SK-MEL-5 (cell line): ENCODE results near the gene MTA3. TPM values are rescaled to one million over a fixed set of nuclear protein-coding genes. Genes with fewer than 3 reads are reported as not detected.
A peak's percentile ranks its signal among the peaks of the same experiment; 100 is the strongest.
"Not testable (repeated sequence)": the region's sequence is repeated elsewhere in the genome, so short reads cannot be mapped to it uniquely, and the experiment has no call there.

Experiments
- DNase-seq: peaks from one replicate; pipeline ENCODE4 v3.0.0-alpha.2; 2016; ENCODE audit warnings: low read depth, low spot score
- in situ Hi-C: cut with HindIII; loops from 2 replicates; pipeline ENCODE4 v1.10.0; 2016; ENCODE audit warnings: low sequenced_read_pairs, high pct_unique_total_duplicates, low pct_unique_long_range_greater_than_20kb
- total RNA-seq: library from RNA; depleted of rRNA; stranded (reverse); fragments of >200 nt; shearing (Covaris generic); gene quantifications from 2 replicates; pipeline ENCODE4 v1.2.3, GENCODE V29; 2014

The MTA3 gene
- total RNA-seq, 1 experiment from 2014 or later, result 38.9 TPM

GRCh38 chr2:42638080-42638784, 69.8 kb downstream of the MTA3 start:
- in situ Hi-C loops, result no loop called here
- DNase-seq, result no peak

DNA sequence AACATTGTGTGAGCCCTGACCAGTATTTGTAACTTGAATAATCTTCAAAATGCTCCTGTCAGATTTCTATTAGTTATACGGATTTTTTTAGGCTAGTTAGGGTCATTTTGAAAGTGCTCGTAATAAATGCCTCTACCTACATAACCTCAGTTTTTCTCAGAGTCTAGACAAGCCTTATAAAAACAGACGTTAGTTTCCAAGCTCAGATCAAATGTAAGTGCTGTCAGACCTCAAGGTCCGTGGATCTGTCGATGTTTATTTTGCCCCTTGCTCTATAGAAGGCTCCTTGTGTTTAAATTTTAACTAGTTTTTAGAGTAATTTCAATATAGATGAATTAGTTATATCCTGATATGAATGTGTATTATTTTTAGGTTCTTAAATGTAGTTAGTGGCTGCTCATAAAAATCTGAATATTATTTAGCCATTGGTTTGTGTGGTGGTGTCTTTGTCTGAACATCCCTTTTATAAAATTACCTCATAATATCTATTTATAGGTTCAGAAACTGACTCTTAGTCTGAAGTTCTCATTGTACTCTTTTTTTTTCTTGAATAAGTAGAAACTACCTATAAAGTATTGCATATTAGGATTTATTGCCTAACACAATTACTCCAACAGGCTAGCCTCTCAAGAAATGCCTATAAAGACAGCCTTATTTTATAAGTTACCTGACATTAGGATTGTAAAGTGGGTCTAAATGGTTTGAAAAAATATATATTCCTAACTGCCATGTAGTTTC, 71.1 kb downstream of the MTA3 start:
- in situ Hi-C loops, result no loop called here
- no peak for DNase-seq

DNA sequence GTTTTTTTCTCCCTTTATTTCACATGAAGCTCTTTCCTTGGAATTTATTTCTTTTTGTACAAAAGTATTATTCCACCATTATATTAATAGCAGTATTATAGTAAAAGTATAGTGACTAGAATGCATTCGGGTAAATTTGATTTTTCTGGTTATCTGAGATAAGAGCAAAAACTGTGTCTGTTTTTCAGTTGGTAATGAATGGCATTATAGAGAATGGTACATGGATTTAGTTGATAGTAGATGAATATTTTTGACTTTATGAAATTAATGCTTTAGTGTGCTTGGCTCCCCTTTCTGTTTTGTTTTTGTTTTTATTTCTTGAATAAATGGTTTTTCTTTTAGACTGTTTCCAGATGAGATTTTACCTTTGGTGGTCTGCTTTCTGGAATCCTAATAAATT, 71.8 kb downstream of the MTA3 start:
- in situ Hi-C loops, result no loop called here
- DNase-seq, result no peak

DNA sequence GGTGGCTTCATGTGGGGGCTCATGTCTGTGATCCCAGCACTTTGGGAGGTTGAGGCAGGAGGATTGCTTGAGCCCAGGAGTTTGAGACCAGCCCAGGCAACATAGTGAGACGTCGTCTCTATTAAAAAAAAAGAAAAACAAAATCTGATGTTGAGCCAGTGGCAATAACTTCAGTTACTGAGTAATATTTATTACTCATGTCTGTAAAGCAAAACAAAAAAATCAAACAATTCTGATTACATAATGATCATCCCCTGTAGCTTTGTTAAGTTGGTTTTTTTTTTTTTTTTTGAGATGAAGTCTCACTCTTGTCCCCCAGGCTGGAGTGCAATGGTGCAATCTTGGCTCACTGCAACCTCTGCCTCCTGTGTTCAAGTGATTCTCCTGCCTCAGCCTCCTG, 73.9 kb downstream of the MTA3 start:
- in situ Hi-C loops, DNase-seq: not testable (repeated sequence)

- in situ Hi-C loops, result no loop called here
- no peak for DNase-seq
Measured at GRCh38 chr2:42645551-42645950, 77.1 kb downstream of the MTA3 start.

DNA sequence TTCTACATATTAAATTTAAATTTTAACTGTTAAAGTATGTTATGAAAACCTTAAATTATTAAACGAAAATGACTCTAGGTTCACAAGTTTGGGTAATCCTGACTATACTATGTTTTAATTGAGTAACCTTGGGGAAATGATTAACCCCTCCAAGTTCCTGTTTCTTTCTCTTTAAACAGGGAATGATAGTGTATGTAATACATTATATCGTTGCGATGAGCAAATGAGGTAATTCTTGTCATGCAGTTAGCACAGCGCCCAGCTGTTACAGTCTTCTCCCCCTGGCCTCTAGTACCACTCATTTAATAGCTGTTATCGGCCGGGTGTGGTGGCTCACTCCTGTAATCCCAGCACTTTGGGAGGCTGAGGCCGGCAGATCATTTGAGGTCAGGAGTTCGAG, 80.4 kb downstream of the MTA3 start:
- in situ Hi-C loops, result no loop called here
- no peak for DNase-seq

DNA sequence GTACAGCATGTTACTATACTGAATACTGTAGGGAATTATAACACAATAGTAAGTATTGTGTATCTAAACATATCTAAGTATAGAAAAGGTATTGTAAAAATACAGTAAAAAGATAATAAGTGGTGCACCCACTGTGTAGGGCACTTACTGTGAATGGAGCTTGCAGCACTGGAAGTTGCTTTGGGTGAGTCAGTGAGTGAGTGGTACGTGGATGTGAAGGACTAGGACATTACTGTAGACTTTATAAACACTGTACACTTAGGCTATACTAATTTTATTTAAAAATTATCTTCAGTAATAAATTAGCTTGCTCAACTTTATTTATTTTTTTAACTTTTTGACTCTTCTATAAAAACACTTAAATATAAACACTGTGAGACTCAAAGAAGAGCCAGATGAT, 82.6 kb downstream of the MTA3 start:
- DNase-seq, result no peak
- in situ Hi-C loops, result no loop called here

DNA sequence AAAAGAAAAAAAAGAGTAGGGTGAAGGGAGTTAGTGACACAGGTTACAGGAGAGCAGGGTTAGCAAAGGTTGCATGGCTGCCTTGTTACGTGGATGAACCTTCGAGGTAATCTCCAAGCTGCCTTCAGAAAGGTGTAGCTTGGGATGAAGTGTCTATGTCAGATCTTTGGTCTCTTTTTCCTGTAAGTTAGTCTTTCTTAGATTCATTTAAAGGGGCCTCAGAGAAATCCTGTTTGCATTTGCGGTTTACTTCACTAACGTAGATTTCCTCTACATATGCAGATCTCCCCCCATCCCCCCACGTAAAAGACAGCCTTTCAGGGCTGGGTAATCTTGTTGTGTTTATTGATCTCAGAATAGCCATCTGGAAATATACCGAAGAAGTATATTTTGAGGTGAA, 83.7 kb downstream of the MTA3 start:
- in situ Hi-C loops, result no loop called here
- no peak for DNase-seq

GRCh38 chr2:42653039-42653438, 84.6 kb downstream of the MTA3 start:
- in situ Hi-C loops, result no loop called here
- DNase-seq, result no peak

- in situ Hi-C loops, result no loop called here
- no peak for DNase-seq
Measured at GRCh38 chr2:42653908-42654445, 85.5 kb downstream of the MTA3 start.

DNA sequence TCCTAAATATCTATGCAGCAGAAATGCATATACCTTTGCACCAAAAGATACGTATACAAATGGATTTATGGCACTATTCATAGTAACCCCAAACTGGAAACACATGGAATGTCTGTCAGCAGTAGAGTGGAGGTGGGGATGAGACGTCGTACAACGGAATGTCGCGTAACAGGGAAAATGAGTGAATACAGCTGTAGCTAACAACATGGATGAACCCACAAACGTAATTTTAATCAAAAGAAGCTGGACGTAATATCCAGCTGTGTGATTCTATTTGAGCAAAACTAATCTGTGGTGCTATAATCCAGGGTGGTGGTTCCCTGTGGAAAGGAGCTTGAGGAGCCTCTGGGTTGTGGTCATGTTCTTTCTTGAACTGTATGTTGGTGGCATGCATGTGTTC, 89.9 kb downstream of the MTA3 start:
- in situ Hi-C loops, result no loop called here

DNA sequence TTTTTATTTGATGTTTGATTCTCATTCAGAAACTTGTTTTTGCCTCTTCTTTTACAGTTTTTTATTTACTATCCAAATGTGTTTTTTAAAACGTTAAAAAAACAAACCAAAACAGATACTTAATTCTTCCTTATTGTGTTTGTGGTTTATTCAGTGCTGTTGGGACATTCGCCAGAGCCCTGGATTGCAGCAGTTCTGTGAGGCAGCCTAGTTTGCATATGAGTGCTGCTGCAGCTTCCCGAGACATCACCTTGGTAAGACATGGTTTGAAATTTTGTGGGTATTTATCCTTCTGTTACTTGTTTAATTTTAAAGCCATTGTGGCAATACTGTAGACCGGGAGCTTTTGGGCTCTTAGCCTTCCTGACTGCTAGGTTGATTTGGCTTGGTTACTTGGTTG, 91.2 kb downstream of the MTA3 start:
- in situ Hi-C loops, result no loop called here
- DNase-seq, result no peak

More for the DNA sequence above, 89.9 kb downstream of the MTA3 start:
- DNase-seq, result no peak

- peak; percentile 92 for DNase-seq
- in situ Hi-C loops, result no loop called here
Measured at GRCh38 chr2:42663106-42663780, 94.8 kb downstream of the MTA3 start.

DNA sequence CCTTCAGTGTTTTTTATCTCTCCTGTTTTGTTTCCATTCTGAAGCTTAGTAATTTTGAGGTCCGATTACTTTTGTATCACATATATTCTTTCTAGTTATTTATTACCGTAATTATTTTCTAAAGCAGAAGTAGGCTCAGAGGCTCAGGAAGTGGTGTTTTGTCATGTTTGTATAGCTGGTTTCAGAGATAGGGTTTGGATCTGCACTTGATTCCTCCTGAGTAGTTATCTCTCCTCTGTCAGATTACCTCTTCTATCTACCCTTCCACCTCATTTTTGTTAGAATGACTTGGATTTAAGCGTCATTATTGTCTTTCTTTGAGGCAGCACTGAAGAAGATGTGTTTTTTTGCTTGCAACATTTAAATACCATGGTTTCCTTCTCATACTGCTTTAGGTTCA, 95.4 kb downstream of the MTA3 start:
- in situ Hi-C loops, result no loop called here

GRCh38 chr2:42673989-42674579, 105.7 kb downstream of the MTA3 start:
- in situ Hi-C loops, result no loop called here

More for the DNA sequence above, 95.4 kb downstream of the MTA3 start:
- no peak for DNase-seq

GRCh38 chr2:42675815-42676214, 107.4 kb downstream of the MTA3 start:
- in situ Hi-C loops, result no loop called here

More at GRCh38 chr2:42673989-42674579, 105.7 kb downstream of the MTA3 start:
- DNase-seq, result no peak

GRCh38 chr2:42685303-42685702, 116.9 kb downstream of the MTA3 start:
- in situ Hi-C loops, result no loop called here
- no peak for DNase-seq

More at GRCh38 chr2:42675815-42676214, 107.4 kb downstream of the MTA3 start:
- no peak for DNase-seq

GRCh38 chr2:42693013-42693615, 124.7 kb downstream of the MTA3 start:
- in situ Hi-C loops, result no loop called here
- no peak for DNase-seq
